GM15510 (cell line): ENCODE data around the gene FRMD4A.

Source experiments
- POLR2A ChIP-seq: IDR thresholded peaks from 3 replicates; pipeline ENCODE4 v1.6.1; 2011; ENCODE audit warnings: borderline replicate concordance; ENCODE audit not compliant: insufficient read length; ENCODE audit errors: extremely low read depth

The FRMD4A gene

GRCh38 chr10:13987446-13987845 is 343.3 kb downstream of the FRMD4A start:
- TF ChIP-seq POLR2A = no peak

GRCh38 chr10:13984647-13985155 is 346.0 kb downstream of the FRMD4A start:
- no peak for TF ChIP-seq POLR2A

GRCh38 chr10:13983035-13983434 is 347.7 kb downstream of the FRMD4A start:
- no peak for TF ChIP-seq POLR2A

- no peak for TF ChIP-seq POLR2A
These were observed 352.1 kb downstream of the FRMD4A start for GRCh38 chr10:13978533-13979115.

GRCh38 chr10:13977861-13978532 is 352.7 kb downstream of the FRMD4A start:
- no peak for TF ChIP-seq POLR2A

- no peak for TF ChIP-seq POLR2A
These were observed 357.0 kb downstream of the FRMD4A start for GRCh38 chr10:13973742-13974141.

GRCh38 chr10:13972609-13973008 is 358.1 kb downstream of the FRMD4A start:
- TF ChIP-seq POLR2A = no peak

GRCh38 chr10:13971601-13972475 is 358.9 kb downstream of the FRMD4A start:
- no peak for TF ChIP-seq POLR2A

GRCh38 chr10:13970957-13971353 is 359.8 kb downstream of the FRMD4A start:
- TF ChIP-seq POLR2A = no peak

GRCh38 chr10:13970236-13970956 is 360.3 kb downstream of the FRMD4A start:
- no peak for TF ChIP-seq POLR2A

- no peak for TF ChIP-seq POLR2A
These were observed 361.0 kb downstream of the FRMD4A start for GRCh38 chr10:13969792-13970140.

GRCh38 chr10:13969118-13969791 is 361.5 kb downstream of the FRMD4A start:
- TF ChIP-seq POLR2A = no peak

- no peak for TF ChIP-seq POLR2A
These were observed 368.9 kb downstream of the FRMD4A start for GRCh38 chr10:13961853-13962252.

GRCh38 chr10:13961097-13961496 is 369.6 kb downstream of the FRMD4A start:
- no peak for TF ChIP-seq POLR2A
